Caco-2 (cell line): ENCODE data around the gene IL18. TPM values are rescaled to one million over a fixed set of nuclear protein-coding genes. Genes with fewer than 3 reads are reported as not detected.

Experiments
- BruUV-seq: library from RNA; stranded (reverse); fragments of 400-500 nt; replicated peaks from 2 replicates; lab custom pipeline; 2021; lab: Mats Ljungman, UMichigan
- CTCF ChIA-PET: fragments of 300-600 bp; sonication (Branson Sonifier 250); formaldehyde crosslinking; loops from one replicate; lab custom pipeline; 2022; ENCODE audit warnings: antibody characterized with exemption; lab: Charles Lee
- POLR2A ChIA-PET: fragments of 300-600 bp; sonication (Branson Sonifier 250); formaldehyde crosslinking; loops from one replicate; lab custom pipeline; 2022; ENCODE audit warnings: antibody characterized with exemption; lab: Charles Lee
- DNase-seq, 2 experiments: peaks; one replicate each; pipeline versions ENCODE4 v3.0.0 to v3.0.0-alpha.2; 2020 to 2022
- H3K27me3 ChIP-seq: replicated peaks from 2 replicates; pipeline ENCODE4 v1.6.0; 2011; ENCODE audit warnings: low read length; ENCODE audit not compliant: control insufficient read depth, insufficient read depth
- H3K36me3 ChIP-seq: 2 replicates; pipeline ENCODE4 v1.5.1; 2011; ENCODE audit warnings: low read length; ENCODE audit not compliant: control insufficient read depth, insufficient read depth
- H3K4me1 ChIP-seq: fragments of 250-450 bp; sonication (Bioruptor Pico); 2 replicates; pipeline ENCODE4 v1.5.1; 2020; ENCODE audit warnings: mild to moderate bottlenecking
- H3K4me3 ChIP-seq: 2 replicates; pipeline ENCODE4 v1.5.1; 2011; ENCODE audit warnings: low read depth, mild to moderate bottlenecking, control low read depth, low read length
- H3K9me3 ChIP-seq: fragments of 250-450 bp; sonication (Bioruptor Pico); 2 replicates; pipeline ENCODE4 v1.5.1; 2020; ENCODE audit warnings: mild to moderate bottlenecking, moderate library complexity
- H3K27ac Mint-ChIP-seq: one replicate; pipeline ENCODE4 v1.8.0; 2022; ENCODE audit warnings: mixed read lengths; ENCODE audit not compliant: unreplicated experiment
- H3K27me3 Mint-ChIP-seq: one replicate; pipeline ENCODE4 v1.8.0; 2022; ENCODE audit warnings: mixed read lengths; ENCODE audit not compliant: insufficient read depth, unreplicated experiment
- H3K36me3 Mint-ChIP-seq: one replicate; pipeline ENCODE4 v1.8.0; 2022; ENCODE audit warnings: mild to moderate bottlenecking, mixed read lengths; ENCODE audit not compliant: insufficient read depth, unreplicated experiment
- H3K4me1 Mint-ChIP-seq: one replicate; pipeline ENCODE4 v1.8.0; 2022; ENCODE audit warnings: low read depth, mixed read lengths; ENCODE audit not compliant: unreplicated experiment
- H3K4me3 Mint-ChIP-seq: one replicate; pipeline ENCODE4 v1.8.0; 2022; ENCODE audit warnings: mild to moderate bottlenecking, moderate library complexity, mixed read lengths; ENCODE audit not compliant: unreplicated experiment
- H3K9me3 Mint-ChIP-seq: one replicate; pipeline ENCODE4 v1.8.0; 2022; ENCODE audit warnings: mixed read lengths; ENCODE audit not compliant: unreplicated experiment
- CTCF ChIP-seq, 2 experiments: fragments of 200-600 bp in 1 of 2; IDR thresholded peaks; 1 replicate in 1 of 2; 2 replicates in 1 of 2; pipeline versions ENCODE4 v1.5.1 to v1.8.0; 2011 to 2022; ENCODE audit warnings: antibody characterized with exemption in 1 of 2, control low read depth in 1 of 2, inconsistent platforms in 1 of 2, low read depth in 1 of 2, low read length in 1 of 2, mild to moderate bottlenecking in 1 of 2, moderate library complexity in 1 of 2; ENCODE audit not compliant: insufficient read depth in 1 of 2, severe bottlenecking in 1 of 2, unreplicated experiment in 1 of 2
- intact Hi-C: fragments of 100-400 bp; cut with micrococcal nuclease; formaldehyde crosslinking; loops from one replicate; pipeline ENCODE4 v1.10.0; 2022; ENCODE audit not compliant: unreplicated experiment
- total RNA-seq: library from RNA; stranded (reverse); gene quantifications from 2 replicates; pipeline ENCODE4 v1.2.3, GENCODE V29; 2022

The IL18 gene
- total RNA-seq, 1 experiment from 2014 or later: 36.5 TPM

GRCh38 chr11:112185883-112186282 lies 22.0 kb upstream of the IL18 start:
- Mint-ChIP-seq H3K27ac (no peak overlapping the region), H3K27me3 (peaks cover 5% of the 10 kb centered on the region), H3K9me3 (no peaks in the 10 kb centered on the region), H3K4me3 (no peak overlapping the region), H3K36me3 (no peaks in the 10 kb centered on the region), H3K4me1 (peaks cover 8% of the 10 kb centered on the region)
- no peaks in the 10 kb centered on the region for H3K9me3 ChIP-seq
- no peak for TF ChIP-seq CTCF (IDR thresholded peaks at IDR 0.05; ENCODE audit: insufficient read depth in 1 of 2, low read depth in 1 of 2, low read length in 1 of 2, severe bottlenecking in 1 of 2, unreplicated experiment in 1 of 2)
- no peak for DNase-seq
- no peaks in the 10 kb centered on the region for H3K4me1 ChIP-seq
- no peak overlapping the region for H3K4me3 ChIP-seq
- no peaks in the 10 kb centered on the region for H3K27me3 ChIP-seq
- ChIA-PET POLR2A (no interaction called here), CTCF (interaction anchor here (0.5 to 1.2 kb wide), 2 partner anchors 11 to 69 kb away, joined by 3 read pairs; partner anchors contain the start of gene BCO2)
- BruUV-seq: no TSS peak
- no peaks in the 10 kb centered on the region for H3K36me3 ChIP-seq
- intact Hi-C loops: no loop called here

GRCh38 chr11:112182867-112183266 lies 19.0 kb upstream of the IL18 start:
- H3K9me3 Mint-ChIP-seq: no peaks in the 10 kb centered on the region
- H3K9me3 ChIP-seq: no peaks in the 10 kb centered on the region
- no peaks in the 10 kb centered on the region for H3K36me3 Mint-ChIP-seq
- no peak overlapping the region for H3K4me3 ChIP-seq
- TF ChIP-seq CTCF (IDR thresholded peaks at IDR 0.05; ENCODE audit: insufficient read depth in 1 of 2, low read depth in 1 of 2, low read length in 1 of 2, severe bottlenecking in 1 of 2, unreplicated experiment in 1 of 2): no peak
- H3K27me3 ChIP-seq: no peaks in the 10 kb centered on the region
- no peak overlapping the region for H3K4me3 Mint-ChIP-seq
- no peaks in the 10 kb centered on the region for H3K4me1 Mint-ChIP-seq
- ChIA-PET POLR2A (no interaction called here), CTCF (no interaction called here)
- no peak overlapping the region for H3K27ac Mint-ChIP-seq
- peaks cover 9% of the 10 kb centered on the region for H3K27me3 Mint-ChIP-seq
- DNase-seq: no peak
- no peaks in the 10 kb centered on the region for H3K36me3 ChIP-seq
- no TSS peak for BruUV-seq
- intact Hi-C loops: no loop called here
- H3K4me1 ChIP-seq: no peaks in the 10 kb centered on the region

- Mint-ChIP-seq H3K4me3 (no peak overlapping the region), H3K27ac (no peak overlapping the region), H3K36me3 (peaks cover 6% of the 10 kb centered on the region), H3K4me1 (peaks cover 19% of the 10 kb centered on the region), H3K9me3 (no peaks in the 10 kb centered on the region), H3K27me3 (peaks cover 14% of the 10 kb centered on the region)
- no TSS peak for BruUV-seq
- Histone ChIP-seq H3K4me3 (no peak overlapping the region), H3K4me1 (peaks cover 14% of the 10 kb centered on the region), H3K9me3 (no peaks in the 10 kb centered on the region), H3K36me3 (no peaks in the 10 kb centered on the region), H3K27me3 (no peaks in the 10 kb centered on the region)
- ChIA-PET POLR2A (no interaction called here), CTCF (no interaction called here)
- intact Hi-C loops: no loop called here
- no peak for DNase-seq
- no peak for TF ChIP-seq CTCF (IDR thresholded peaks at IDR 0.05; ENCODE audit: insufficient read depth in 1 of 2, low read depth in 1 of 2, low read length in 1 of 2, severe bottlenecking in 1 of 2, unreplicated experiment in 1 of 2)
Measured at GRCh38 chr11:112179601-112180000, 15.7 kb upstream of the IL18 start.
